ENCODE data around the gene ASCC1. TPM values are rescaled to one million over a fixed set of nuclear protein-coding genes. Genes with fewer than 3 reads are reported as not detected.
A peak's percentile ranks its signal among the peaks of the same experiment; 100 is the strongest.

Gene ASCC1
- total and polyA plus RNA-seq, 2 of the 13 experiments (the other 11 are each of a cell fraction or from before 2014, with no cell fraction given): 21.6 to 30.1 TPM

- TF ChIP-seq MIER3 (CRISPR knock-in tag; IDR thresholded peaks at IDR 0.05; ENCODE audit: borderline replicate concordance): peak; percentile 58; the same call in 1 of the 2 replicates
- no peak for TF ChIP-seq KDM5A (IDR thresholded peaks at IDR 0.05; ENCODE audit: borderline replicate concordance, low read length)
- TF ChIP-seq HHEX (CRISPR knock-in tag; IDR thresholded peaks at IDR 0.05): no peak
- peak; percentile 100 for TF ChIP-seq ESRRA (CRISPR knock-in tag; IDR thresholded peaks at IDR 0.05; ENCODE audit: low read depth)
- 0 out of 2 replicates have a peak, but pooled peaks have one; percentile 37 for TF ChIP-seq ZNF280D (CRISPR knock-in tag; IDR thresholded peaks at IDR 0.05)
- peak; percentile 34; the same call in 1 of the 2 replicates for TF ChIP-seq ZNF574 (CRISPR knock-in tag; IDR thresholded peaks at IDR 0.05)
- no peak for TF ChIP-seq ZNF101 (CRISPR knock-in tag; IDR thresholded peaks at IDR 0.05; ENCODE audit: borderline replicate concordance, low read depth)
- no peak for TF ChIP-seq FOXK1 (CRISPR knock-in tag; IDR thresholded peaks at IDR 0.05; ENCODE audit: borderline replicate concordance, low read depth)
- no peak for TF ChIP-seq ZZZ3 (CRISPR knock-in tag; IDR thresholded peaks at IDR 0.05; ENCODE audit: borderline replicate concordance)
- no peak for TF ChIP-seq ZBTB39 (CRISPR knock-in tag; IDR thresholded peaks at IDR 0.05)
- no peak for TF ChIP-seq ZNF556 (CRISPR knock-in tag; IDR thresholded peaks at IDR 0.05; ENCODE audit: borderline replicate concordance)
- no peak for TF ChIP-seq ZNF761 (CRISPR knock-in tag; conservative IDR thresholded peaks at IDR 0.05)
- TF ChIP-seq GPN1 (CRISPR knock-in tag; IDR thresholded peaks at IDR 0.05; ENCODE audit: borderline replicate concordance): no peak
- TF ChIP-seq GRHL1 (CRISPR knock-in tag; conservative IDR thresholded peaks at IDR 0.05): no peak
- TF ChIP-seq ZSCAN25 (CRISPR knock-in tag; IDR thresholded peaks at IDR 0.05): peak; percentile 89
- no peak for TF ChIP-seq GMEB2 (CRISPR knock-in tag; IDR thresholded peaks at IDR 0.05; ENCODE audit: low read depth)
These were observed 147.1 kb downstream of the ASCC1 start (continued) for GRCh38 chr10:72068901-72069446.

Data from HepG2 (cell line).